A673 (cell line): Measurements from ENCODE around the gene CCDC169. TPM values are rescaled to one million over a fixed set of nuclear protein-coding genes. Genes with fewer than 3 reads are reported as not detected.

Source experiments
- BruUV-seq: library from RNA; stranded (reverse); fragments of 400-500 nt; replicated peaks from 2 replicates; lab custom pipeline; 2021; lab: Mats Ljungman, UMichigan
- CTCF ChIA-PET: fragments of 300-600 bp; sonication (Branson Sonifier 250); formaldehyde crosslinking; loops from one replicate; lab custom pipeline; 2022; ENCODE audit warnings: antibody characterized with exemption; lab: Charles Lee
- POLR2A ChIA-PET: fragments of 300-600 bp; sonication (Branson Sonifier 250); formaldehyde crosslinking; loops from one replicate; lab custom pipeline; 2022; ENCODE audit warnings: antibody characterized with exemption; ENCODE audit not compliant: low non-redundant PET; lab: Charles Lee
- DNase-seq: peaks from one replicate; pipeline ENCODE4 v3.0.0-alpha.2; 2015; ENCODE audit warnings: low spot score
- H3K27ac ChIP-seq: fragments of 200-600 bp; sonication (generic); 2 replicates; pipeline ENCODE4 v1.5.1; 2016; ENCODE audit warnings: mixed run types, low read depth, mild to moderate bottlenecking, mixed read lengths, antibody characterized with exemption, low read length; ENCODE audit not compliant: poor library complexity, severe bottlenecking
- H3K27me3 ChIP-seq: fragments of 200-600 bp; sonication (generic); replicated peaks from 2 replicates; pipeline ENCODE4 v1.6.1; 2017; ENCODE audit warnings: mixed run types, low read depth, mild to moderate bottlenecking, mixed read lengths, antibody characterized with exemption, low read length; ENCODE audit not compliant: insufficient read depth, poor library complexity
- H3K36me3 ChIP-seq: fragments of 200-600 bp; sonication (generic); 2 replicates; pipeline ENCODE4 v1.6.1; 2016; ENCODE audit warnings: mixed run types, mild to moderate bottlenecking, mixed read lengths, antibody characterized with exemption, low read length; ENCODE audit not compliant: insufficient read depth, poor library complexity, severe bottlenecking
- H3K4me1 ChIP-seq: fragments of 200-600 bp; sonication (generic); 2 replicates; pipeline ENCODE4 v1.6.1; 2017; ENCODE audit warnings: mixed run types, mild to moderate bottlenecking, mixed read lengths, antibody characterized with exemption, low read length; ENCODE audit not compliant: insufficient read depth, poor library complexity, severe bottlenecking
- H3K4me3 ChIP-seq: fragments of 200-600 bp; sonication (generic); 2 replicates; pipeline ENCODE4 v1.5.1; 2016; ENCODE audit warnings: low read depth, mixed run types, mild to moderate bottlenecking, mixed read lengths, low read length; ENCODE audit not compliant: poor library complexity, severe bottlenecking
- H3K9me3 ChIP-seq: fragments of 200-600 bp; sonication (generic); 2 replicates; pipeline ENCODE4 v1.6.1; 2016; ENCODE audit warnings: mixed run types, low read depth, mild to moderate bottlenecking, mixed read lengths, antibody characterized with exemption, low read length; ENCODE audit not compliant: poor library complexity, severe bottlenecking
- CTCF ChIP-seq: fragments of 300-800, 200-600 bp; sonication (generic); conservative IDR thresholded peaks from 2 replicates; pipeline ENCODE4 v1.5.1; 2017; ENCODE audit warnings: low read depth, mild to moderate bottlenecking, antibody characterized with exemption, low read length, moderate library complexity, mixed read lengths
- EZH2 ChIP-seq: fragments of 200-600 bp; sonication (generic); IDR thresholded peaks from 2 replicates; pipeline ENCODE4 v1.6.1; 2017; ENCODE audit warnings: borderline replicate concordance, low read depth, mild to moderate bottlenecking, mixed read lengths, antibody characterized with exemption, low read length; ENCODE audit not compliant: poor library complexity, severe bottlenecking
- intact Hi-C: fragments of 100-400 bp; cut with micrococcal nuclease; formaldehyde crosslinking; loops from one replicate; pipeline ENCODE4 v1.10.0; 2022; ENCODE audit not compliant: unreplicated experiment
- total RNA-seq: library from RNA; stranded (reverse); gene quantifications from 2 replicates; pipeline ENCODE4 v1.2.3, GENCODE V29; 2021

The CCDC169 gene
- total RNA-seq, 1 experiment from 2014 or later: 14.3 TPM

- no TSS peak for BruUV-seq
- POLR2A ChIA-PET: no interaction called here
- H3K36me3 ChIP-seq: no peaks in the 10 kb centered on the region
- TF ChIP-seq EZH2 (no peak), CTCF (no peak)
- no peak overlapping the region for H3K27ac ChIP-seq
- no peaks in the 10 kb centered on the region for H3K9me3 ChIP-seq
- intact Hi-C loops: no loop called here
- DNase-seq: no peak
- H3K4me3 ChIP-seq: no peak overlapping the region
- CTCF ChIA-PET: no interaction called here
- H3K27me3 ChIP-seq: no peaks in the 10 kb centered on the region
- no peaks in the 10 kb centered on the region for H3K4me1 ChIP-seq
These were observed 46.1 kb downstream of the CCDC169 start for GRCh38 chr13:36251526-36251925.

GRCh38 chr13:36251017-36251416, 46.6 kb downstream of the CCDC169 start:
- no TSS peak for BruUV-seq
- no peak overlapping the region for H3K4me3 ChIP-seq

GRCh38 chr13:36248700-36249099, 48.9 kb downstream of the CCDC169 start:
- Histone ChIP-seq H3K27ac (no peak overlapping the region), H3K27me3 (no peaks in the 10 kb centered on the region), H3K36me3 (no peaks in the 10 kb centered on the region), H3K4me3 (no peak overlapping the region), H3K4me1 (no peaks in the 10 kb centered on the region), H3K9me3 (no peaks in the 10 kb centered on the region)
- intact Hi-C loops: no loop called here
- CTCF ChIA-PET: no interaction called here
- no TSS peak for BruUV-seq
- DNase-seq: no peak
- TF ChIP-seq EZH2: no peak
- no peak for TF ChIP-seq CTCF
- POLR2A ChIA-PET: no interaction called here

More at GRCh38 chr13:36251017-36251416, 46.6 kb downstream of the CCDC169 start:
- no peaks in the 10 kb centered on the region for H3K27me3 ChIP-seq
- ChIA-PET CTCF (no interaction called here), POLR2A (no interaction called here)
- no peaks in the 10 kb centered on the region for H3K36me3 ChIP-seq
- H3K9me3 ChIP-seq: no peaks in the 10 kb centered on the region
- TF ChIP-seq EZH2: no peak
- TF ChIP-seq CTCF: no peak
- DNase-seq: no peak
- no peak overlapping the region for H3K27ac ChIP-seq
- intact Hi-C loops: no loop called here
- no peaks in the 10 kb centered on the region for H3K4me1 ChIP-seq
